HepG2 (cell line): ENCODE results near the gene SH3YL1. TPM values are rescaled to one million over a fixed set of nuclear protein-coding genes. Genes with fewer than 3 reads are reported as not detected.

Experiments
- AGO2 ChIP-seq: fragments of 200-400 bp; formaldehyde crosslinking; optimal IDR thresholded peaks from 2 replicates; pipeline ENCODE3; 2017; ENCODE audit warnings: mild to moderate bottlenecking, low read depth, low read length, moderate library complexity
- ARHGAP35 ChIP-seq: sonication (generic); formaldehyde crosslinking; IDR thresholded peaks from 2 replicates; pipeline ENCODE4 v1.9.0; 2022; ENCODE audit warnings: mild to moderate bottlenecking, inconsistent platforms, moderate library complexity, missing genetic modification reagents, borderline replicate concordance
- EED ChIP-seq: sonication (generic); formaldehyde crosslinking; IDR thresholded peaks from 2 replicates; pipeline ENCODE4 v1.5.0; 2020; ENCODE audit warnings: mild to moderate bottlenecking, missing genetic modification reagents
- GPN1 ChIP-seq: sonication (generic); formaldehyde crosslinking; IDR thresholded peaks from 2 replicates; pipeline ENCODE4 v1.5.1; 2020; ENCODE audit warnings: missing genetic modification reagents, borderline replicate concordance
- HDAC6 ChIP-seq: fragments of 200-600 bp; sonication (generic); IDR thresholded peaks from 2 replicates; pipeline ENCODE4 v1.7.0; 2017; ENCODE audit warnings: mild to moderate bottlenecking, antibody characterized with exemption, low read length, low read depth
- MZF1 ChIP-seq: sonication (generic); formaldehyde crosslinking; IDR thresholded peaks from 2 replicates; pipeline ENCODE4 v1.8.1; 2023; ENCODE audit warnings: mild to moderate bottlenecking, missing genetic modification reagents, borderline replicate concordance
- NFE2L1 ChIP-seq: sonication (generic); formaldehyde crosslinking; IDR thresholded peaks from 2 replicates; pipeline ENCODE4 v1.4.0; 2020; ENCODE audit warnings: missing genetic modification reagents, mild to moderate bottlenecking, borderline replicate concordance
- PAF1 ChIP-seq: IDR thresholded peaks from 2 replicates; pipeline ENCODE4 v1.6.1; 2016; ENCODE audit warnings: missing genetic modification reagents, missing compliant biosample characterization
- PLRG1 ChIP-seq: fragments of 450-650 bp; conservative IDR thresholded peaks from 2 replicates; pipeline ENCODE4 v1.6.1; 2016
- PRMT3 ChIP-seq: sonication (generic); formaldehyde crosslinking; IDR thresholded peaks from 2 replicates; pipeline ENCODE4 v1.8.1; 2022; ENCODE audit warnings: low read depth, mild to moderate bottlenecking, moderate library complexity, missing genetic modification reagents, borderline replicate concordance
- SAP130 ChIP-seq: IDR thresholded peaks from 2 replicates; pipeline ENCODE4 v1.6.1; 2016; ENCODE audit warnings: low read depth
- SRSF1 ChIP-seq: fragments of 200-400 bp; formaldehyde crosslinking; optimal IDR thresholded peaks from 2 replicates; pipeline ENCODE3; 2017; ENCODE audit warnings: mild to moderate bottlenecking, low read depth, low read length, moderate library complexity
- SRY ChIP-seq: sonication (generic); formaldehyde crosslinking; IDR thresholded peaks from 2 replicates; pipeline ENCODE4 v1.8.0; 2022; ENCODE audit warnings: mild to moderate bottlenecking, missing genetic modification reagents
- ZBTB26 ChIP-seq: IDR thresholded peaks from 2 replicates; pipeline ENCODE4 v1.6.1; 2016; ENCODE audit warnings: missing compliant biosample characterization, missing genetic modification reagents, borderline replicate concordance
- ZEB1 ChIP-seq: IDR thresholded peaks from 2 replicates; pipeline ENCODE4 v1.6.1; 2012; ENCODE audit warnings: mild to moderate bottlenecking, low read depth, inconsistent platforms; ENCODE audit not compliant: insufficient replicate concordance
- ZFP36 ChIP-seq: fragments of 150-350 bp; IDR thresholded peaks from 2 replicates; pipeline ENCODE4 v1.6.1; 2018; ENCODE audit warnings: borderline replicate concordance, low read length, low read depth; ENCODE audit not compliant: partially characterized antibody
- ZMYM2 ChIP-seq: sonication (generic); formaldehyde crosslinking; IDR thresholded peaks from 2 replicates; pipeline ENCODE4 v1.8.0; 2022; ENCODE audit warnings: mild to moderate bottlenecking, missing genetic modification reagents
- ZNF432 ChIP-seq: sonication (generic); formaldehyde crosslinking; IDR thresholded peaks from 2 replicates; pipeline ENCODE4 v1.5.0; 2020; ENCODE audit warnings: missing genetic modification reagents, mild to moderate bottlenecking, borderline replicate concordance
- ZNF512B ChIP-seq: sonication (generic); formaldehyde crosslinking; IDR thresholded peaks from 2 replicates; pipeline ENCODE4 v1.5.1; 2020; ENCODE audit warnings: missing genetic modification reagents, mild to moderate bottlenecking, borderline replicate concordance
- ZNF572 ChIP-seq: sonication (generic); formaldehyde crosslinking; IDR thresholded peaks from 2 replicates; pipeline ENCODE4 v1.5.1; 2020; ENCODE audit warnings: mild to moderate bottlenecking, missing genetic modification reagents
- polyA plus RNA-seq, 8 experiments: library from polyadenylated mRNA; depleted of rRNA in 3 of 8; stranded (reverse) in 7 of 8; unstranded in 1 of 8; fragments of >200 nt; fragmentation: Illumina TruSeq in 4 of 8; extraction: Trizol in 4 of 8; gene quantifications; 2 replicates each; pipeline versions ENCODE4 v1.2.1 to v1.2.3, GENCODE V29; 2011 to 2016; ENCODE audit warnings: low read depth in 4 of 8, missing spikeins in 1 of 8, mixed read lengths in 1 of 8; ENCODE audit not compliant: insufficient read depth in 1 of 8
- total RNA-seq, 5 experiments: library from RNA; depleted of rRNA; stranded (reverse); fragments of >200 nt; fragmentation: Illumina TruSeq; extraction: Trizol; gene quantifications; 2 replicates each; pipeline ENCODE4 v1.2.3, GENCODE V29; 2016; ENCODE audit warnings: low read depth in 1 of 5
- TF ChIP-seq, protein P1 (sequence below): sonication (generic); formaldehyde crosslinking; conservative IDR thresholded peaks from 2 replicates; pipeline ENCODE4 v1.8.1; 2023; ENCODE audit warnings: missing genetic modification reagents
- TF ChIP-seq, protein P2 (sequence below): sonication (generic); formaldehyde crosslinking; IDR thresholded peaks from 2 replicates; pipeline ENCODE4 v1.4.0; 2020; ENCODE audit warnings: missing genetic modification reagents

SH3YL1 gene
- total and polyA plus RNA-seq, 2 of the 13 experiments (the other 11 are each of a cell fraction or from before 2014, with no cell fraction given): 13.0 to 48.2 TPM

DNA sequence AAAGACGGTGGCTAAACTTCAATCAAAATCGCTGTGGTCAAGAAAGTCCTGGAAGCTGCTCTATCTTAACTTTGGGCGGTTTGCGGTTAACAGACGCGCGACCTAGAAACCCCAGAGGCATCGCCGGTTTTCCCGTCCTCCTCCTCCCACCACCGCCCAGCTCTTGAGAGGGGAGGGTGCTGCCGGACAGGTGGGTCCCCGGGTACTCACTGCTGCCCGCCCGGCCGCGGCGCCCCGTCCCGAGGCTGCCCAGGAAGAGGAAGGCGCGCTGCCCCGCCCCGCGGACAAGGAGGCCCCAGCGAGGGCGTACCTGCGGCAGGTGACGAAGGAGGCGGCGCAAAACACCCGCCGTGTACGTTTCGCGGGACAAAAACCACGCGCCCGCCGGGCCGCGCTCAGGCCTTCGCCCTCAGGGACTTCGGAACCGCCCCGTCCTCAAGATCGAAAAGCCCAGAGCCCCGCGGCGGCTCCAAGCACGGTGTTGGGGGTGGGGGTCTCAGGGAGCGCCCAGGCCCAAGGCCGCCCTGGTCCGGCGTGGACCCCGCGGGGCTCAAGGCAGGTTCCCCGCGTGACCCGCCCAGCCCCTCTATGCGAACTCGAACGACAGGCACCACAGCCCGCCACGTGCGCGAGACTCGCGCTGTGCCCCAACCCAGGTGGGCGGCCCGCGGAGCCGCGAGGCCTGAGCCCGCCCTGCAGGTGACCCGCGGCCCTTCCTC is at the start of gene SH3YL1 (continued):
- TF ChIP-seq ZBTB26 (CRISPR knock-in tag) (no peak), SRY (CRISPR knock-in tag) (no peak), ZEB1 (no peak), NFE2L1 (no peak), PAF1 (no peak), EED (CRISPR knock-in tag) (no peak), ZNF572 (CRISPR knock-in tag) (0 out of 2 replicates have a peak, but pooled peaks have one; percentile 28), HDAC6 (no peak), ZFP36 (no peak), MZF1 (no peak), AGO2 (peak; percentile 37), ZNF432 (CRISPR knock-in tag) (no peak), PLRG1 (no peak), SRSF1 (peak; percentile 8), ARHGAP35 (CRISPR knock-in tag) (0 out of 2 replicates have a peak, but pooled peaks have one; percentile 43), ZNF512B (CRISPR knock-in tag) (no peak), GPN1 (CRISPR knock-in tag) (no peak), ZMYM2 (CRISPR knock-in tag) (peak; percentile 64; the same call in 1 of the 2 replicates), PRMT3 (CRISPR knock-in tag) (0 out of 2 replicates have a peak, but pooled peaks have one; percentile 29), SAP130 (CRISPR knock-in tag) (no peak)
- TF ChIP-seq, protein P1, sequence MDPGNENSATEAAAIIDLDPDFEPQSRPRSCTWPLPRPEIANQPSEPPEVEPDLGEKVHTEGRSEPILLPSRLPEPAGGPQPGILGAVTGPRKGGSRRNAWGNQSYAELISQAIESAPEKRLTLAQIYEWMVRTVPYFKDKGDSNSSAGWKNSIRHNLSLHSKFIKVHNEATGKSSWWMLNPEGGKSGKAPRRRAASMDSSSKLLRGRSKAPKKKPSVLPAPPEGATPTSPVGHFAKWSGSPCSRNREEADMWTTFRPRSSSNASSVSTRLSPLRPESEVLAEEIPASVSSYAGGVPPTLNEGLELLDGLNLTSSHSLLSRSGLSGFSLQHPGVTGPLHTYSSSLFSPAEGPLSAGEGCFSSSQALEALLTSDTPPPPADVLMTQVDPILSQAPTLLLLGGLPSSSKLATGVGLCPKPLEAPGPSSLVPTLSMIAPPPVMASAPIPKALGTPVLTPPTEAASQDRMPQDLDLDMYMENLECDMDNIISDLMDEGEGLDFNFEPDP (CRISPR knock-in tag): no peak
- TF ChIP-seq, protein P2, sequence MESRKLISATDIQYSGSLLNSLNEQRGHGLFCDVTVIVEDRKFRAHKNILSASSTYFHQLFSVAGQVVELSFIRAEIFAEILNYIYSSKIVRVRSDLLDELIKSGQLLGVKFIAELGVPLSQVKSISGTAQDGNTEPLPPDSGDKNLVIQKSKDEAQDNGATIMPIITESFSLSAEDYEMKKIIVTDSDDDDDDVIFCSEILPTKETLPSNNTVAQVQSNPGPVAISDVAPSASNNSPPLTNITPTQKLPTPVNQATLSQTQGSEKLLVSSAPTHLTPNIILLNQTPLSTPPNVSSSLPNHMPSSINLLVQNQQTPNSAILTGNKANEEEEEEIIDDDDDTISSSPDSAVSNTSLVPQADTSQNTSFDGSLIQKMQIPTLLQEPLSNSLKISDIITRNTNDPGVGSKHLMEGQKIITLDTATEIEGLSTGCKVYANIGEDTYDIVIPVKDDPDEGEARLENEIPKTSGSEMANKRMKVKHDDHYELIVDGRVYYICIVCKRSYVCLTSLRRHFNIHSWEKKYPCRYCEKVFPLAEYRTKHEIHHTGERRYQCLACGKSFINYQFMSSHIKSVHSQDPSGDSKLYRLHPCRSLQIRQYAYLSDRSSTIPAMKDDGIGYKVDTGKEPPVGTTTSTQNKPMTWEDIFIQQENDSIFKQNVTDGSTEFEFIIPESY (CRISPR knock-in tag): peak; percentile 93
